ENCODE measurements around the gene OPCML.

OPCML gene

GRCh38 chr11:133362156-133362555, 170.1 kb downstream of the OPCML start:
- ChIA-PET CTCF (interaction anchor here (1.3 to 1.9 kb wide), 2 partner anchors 10 to 11 kb away, joined by 3 to 4 read pairs; no protein-coding TSS in a partner anchor), POLR2A (no interaction called here)
- no peak for DNase-seq (ENCODE audit: extremely low spot score)
- TF ChIP-seq CTCF (IDR thresholded peaks at IDR 0.05; ENCODE audit: control extremely low read depth, extremely low read depth, low read depth, missing control alignments) = no peak

- DNase-seq (ENCODE audit: extremely low spot score) = no peak
- ChIA-PET CTCF (no interaction called here), POLR2A (no interaction called here)
- no peak for TF ChIP-seq CTCF (IDR thresholded peaks at IDR 0.05; ENCODE audit: control extremely low read depth, extremely low read depth, low read depth, missing control alignments)
These were observed 170.7 kb downstream of the OPCML start for GRCh38 chr11:133361689-133361994.

- no peak for TF ChIP-seq CTCF (IDR thresholded peaks at IDR 0.05; ENCODE audit: control extremely low read depth, extremely low read depth, low read depth, missing control alignments)
- no peak for DNase-seq (ENCODE audit: extremely low spot score)
- ChIA-PET CTCF (no interaction called here), POLR2A (no interaction called here)
These were observed 171.2 kb downstream of the OPCML start for GRCh38 chr11:133360860-133361688.

- POLR2A ChIA-PET = no interaction called here
- no peak for DNase-seq (ENCODE audit: extremely low spot score)
- TF ChIP-seq CTCF (IDR thresholded peaks at IDR 0.05; ENCODE audit: control extremely low read depth, extremely low read depth, low read depth, missing control alignments) = no peak
- CTCF ChIA-PET = interaction anchor here (1.1 to 1.4 kb wide), 2 partner anchors 17 to 21 kb away, joined by 3 read pairs; no protein-coding TSS in a partner anchor
These were observed 177.2 kb downstream of the OPCML start for GRCh38 chr11:133355095-133355494.

- ChIA-PET POLR2A (no interaction called here), CTCF (interaction anchor here (1.3 kb wide), 1 partner anchor 15 kb away, joined by 3 read pairs; no protein-coding TSS in a partner anchor)
- no peak for DNase-seq (ENCODE audit: extremely low spot score)
- no peak for TF ChIP-seq CTCF (IDR thresholded peaks at IDR 0.05; ENCODE audit: control extremely low read depth, extremely low read depth, low read depth, missing control alignments)
These were observed 178.2 kb downstream of the OPCML start for GRCh38 chr11:133354069-133354468.

GRCh38 chr11:133350045-133350444, 182.3 kb downstream of the OPCML start:
- DNase-seq (ENCODE audit: extremely low spot score) = no peak
- no peak for TF ChIP-seq CTCF (IDR thresholded peaks at IDR 0.05; ENCODE audit: control extremely low read depth, extremely low read depth, low read depth, missing control alignments)
- CTCF ChIA-PET = interaction anchor here (1.7 kb wide), 1 partner anchor 13 kb away, joined by 4 read pairs; no protein-coding TSS in a partner anchor
- POLR2A ChIA-PET = no interaction called here
